OCI-LY7 (cell line): ENCODE results near the gene TRMT61A. TPM values are rescaled to one million over a fixed set of nuclear protein-coding genes. Genes with fewer than 3 reads are reported as not detected.

ENCODE experiments used
- BruUV-seq: library from RNA; stranded (reverse); fragments of 400-500 nt; replicated peaks from 2 replicates; lab custom pipeline; 2021; lab: Mats Ljungman, UMichigan
- CTCF ChIA-PET: fragments of 300-600 bp; sonication (Branson Sonifier 250); formaldehyde crosslinking; loops from one replicate; lab custom pipeline; 2022; ENCODE audit warnings: antibody characterized with exemption; ENCODE audit not compliant: unreplicated experiment; lab: Charles Lee
- POLR2A ChIA-PET: fragments of 300-600 bp; sonication (Branson Sonifier 250); formaldehyde crosslinking; loops from one replicate; lab custom pipeline; 2022; ENCODE audit warnings: antibody characterized with exemption; lab: Charles Lee
- DNase-seq: peaks from one replicate; pipeline ENCODE4 v3.0.0-alpha.2; 2015; ENCODE audit warnings: low spot score
- H2AFZ ChIP-seq: fragments of 200-600 bp; sonication (generic), shearing (Covaris generic); 2 replicates; pipeline ENCODE4 v1.6.1; 2014; ENCODE audit warnings: mild to moderate bottlenecking, antibody characterized with exemption, low read length, moderate library complexity
- H3K27ac ChIP-seq: fragments of 200-600 bp; sonication (generic); 2 replicates; pipeline ENCODE4 v1.5.1; 2014; ENCODE audit warnings: mixed run types, low read depth, mild to moderate bottlenecking, moderate library complexity, low read length, inconsistent platforms; ENCODE audit not compliant: poor library complexity, severe bottlenecking
- H3K36me3 ChIP-seq: fragments of 200-600 bp; sonication (generic); 2 replicates; pipeline ENCODE4 v1.6.1; 2014; ENCODE audit warnings: mild to moderate bottlenecking, antibody characterized with exemption, low read length, moderate library complexity, mixed read lengths; ENCODE audit not compliant: insufficient read depth
- H3K4me1 ChIP-seq: fragments of 200-600 bp; sonication (generic); 2 replicates; pipeline ENCODE4 v1.5.1; 2014; ENCODE audit warnings: mild to moderate bottlenecking, low read length; ENCODE audit not compliant: insufficient read depth, poor library complexity, severe bottlenecking
- H3K4me2 ChIP-seq: fragments of 200-600 bp; sonication (generic); 2 replicates; pipeline ENCODE4 v1.6.1; 2014; ENCODE audit warnings: mild to moderate bottlenecking, low read length
- H3K4me3 ChIP-seq: fragments of 200-600 bp; sonication (generic); 2 replicates; pipeline ENCODE4 v1.5.1; 2014; ENCODE audit warnings: mild to moderate bottlenecking, low read depth, low read length; ENCODE audit not compliant: poor library complexity, severe bottlenecking
- H3K79me2 ChIP-seq: fragments of 200-600 bp; sonication (generic); 2 replicates; pipeline ENCODE4 v1.6.1; 2016; ENCODE audit warnings: low read depth, mild to moderate bottlenecking, low read length, moderate library complexity, mixed read lengths; ENCODE audit not compliant: insufficient read depth
- H3K9me2 ChIP-seq: fragments of 200-600 bp; sonication (generic); 2 replicates; pipeline ENCODE4 v1.6.1; 2016; ENCODE audit warnings: mild to moderate bottlenecking, low read length, mixed read lengths; ENCODE audit not compliant: insufficient read depth
- H3K9me3 ChIP-seq: fragments of 200-600 bp; sonication (generic); 2 replicates; pipeline ENCODE4 v1.6.1; 2014; ENCODE audit warnings: mild to moderate bottlenecking, mixed run types, low read length, mixed read lengths
- H4K20me1 ChIP-seq: fragments of 200-600 bp; sonication (generic); 2 replicates; pipeline ENCODE4 v1.6.1; 2014; ENCODE audit warnings: mild to moderate bottlenecking, antibody characterized with exemption, low read length, moderate library complexity, mixed read lengths; ENCODE audit not compliant: insufficient read depth
- CTCF ChIP-seq: fragments of 200-600 bp; sonication (generic); conservative IDR thresholded peaks from 2 replicates; pipeline ENCODE4 v1.5.1; 2014; ENCODE audit warnings: mild to moderate bottlenecking, antibody characterized with exemption, low read length, moderate library complexity, mixed read lengths
- EZH2phosphoT487 ChIP-seq: fragments of 200-600 bp; sonication (generic); IDR thresholded peaks from 2 replicates; pipeline ENCODE4 v1.6.1; 2018; ENCODE audit warnings: low read depth, borderline replicate concordance, mild to moderate bottlenecking, mixed run types, antibody characterized with exemption, low read length, moderate library complexity, mixed read lengths
- intact Hi-C: fragments of 100-400 bp; cut with micrococcal nuclease; formaldehyde crosslinking; loops from one replicate; pipeline ENCODE4 v1.10.0; 2022; ENCODE audit not compliant: unreplicated experiment
- total RNA-seq, 2 experiments: library from RNA; depleted of rRNA in 1 of 2; stranded (reverse); fragments of >200 nt in 1 of 2; shearing (Covaris generic) in 1 of 2; gene quantifications; 2 replicates each; pipeline ENCODE4 v1.2.3, GENCODE V29; 2014 to 2022

The TRMT61A gene
- total RNA-seq, 2 experiments from 2014 or later: 13.1 to 17.1 TPM

DNA sequence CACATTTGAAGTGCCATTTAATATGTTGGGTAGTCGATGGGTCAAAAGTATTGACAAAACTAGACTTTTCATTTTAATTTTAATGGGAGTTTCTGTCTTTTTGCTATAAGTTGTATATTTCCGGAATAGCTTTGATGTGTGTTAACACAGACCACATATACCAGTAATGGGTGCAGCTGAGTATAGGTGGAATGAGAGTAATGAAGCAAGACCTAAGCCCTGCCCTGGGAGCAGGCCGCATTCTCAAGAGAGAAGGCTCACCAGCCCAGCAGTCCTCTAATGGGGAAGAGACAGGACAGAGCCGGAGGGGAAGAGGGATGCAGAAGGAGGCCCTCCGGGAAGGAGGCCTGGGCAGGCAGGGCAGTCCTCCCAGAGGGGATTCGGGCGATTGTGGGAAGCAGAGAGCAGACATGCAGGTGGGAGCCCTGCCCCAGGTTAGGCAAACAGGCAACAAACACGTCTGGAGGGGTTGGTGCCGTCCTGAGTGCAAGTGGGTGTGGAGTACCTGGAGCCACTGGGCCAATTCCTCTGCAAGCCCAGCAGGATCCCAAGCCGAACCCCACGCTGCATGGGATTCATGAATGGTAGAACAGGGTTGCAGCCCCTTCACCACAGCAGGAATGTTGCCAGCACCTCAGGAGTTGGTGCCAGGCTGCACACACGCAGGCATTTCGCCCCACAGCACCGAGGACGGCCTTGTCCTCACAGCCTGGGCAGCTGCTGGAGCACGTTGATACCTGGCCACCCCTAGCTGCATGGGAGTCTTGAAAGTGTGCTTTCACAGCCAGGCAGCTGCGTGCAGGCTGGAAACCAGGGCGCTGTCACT, 14.2 kb upstream of the TRMT61A start:
- intact Hi-C loops: loop anchor here (2.0 to 5.0 kb wide), 2 partner anchors 24 to 47 kb away; partner anchors contain the start of genes BAG5 and COA8
- Histone ChIP-seq H3K4me1 (peaks cover 4% of the 10 kb centered on the region), H3K79me2 (no peaks in the 10 kb centered on the region), H3K36me3 (peaks cover 4% of the 10 kb centered on the region; the same call in 1 of the 2 replicates), H3K27ac (no peak overlapping the region), H4K20me1 (no peaks in the 10 kb centered on the region; the same call in 1 of the 2 replicates), H2AFZ (no peak overlapping the region), H3K4me2 (no peak overlapping the region), H3K9me3 (no peaks in the 10 kb centered on the region), H3K4me3 (no peak overlapping the region), H3K9me2 (no peaks in the 10 kb centered on the region)
- POLR2A ChIA-PET: no interaction called here
- BruUV-seq: no TSS peak
- TF ChIP-seq EZH2phosphoT487 (no peak), CTCF (no peak)
- DNase-seq: no peak
- CTCF ChIA-PET: no interaction called here

DNA sequence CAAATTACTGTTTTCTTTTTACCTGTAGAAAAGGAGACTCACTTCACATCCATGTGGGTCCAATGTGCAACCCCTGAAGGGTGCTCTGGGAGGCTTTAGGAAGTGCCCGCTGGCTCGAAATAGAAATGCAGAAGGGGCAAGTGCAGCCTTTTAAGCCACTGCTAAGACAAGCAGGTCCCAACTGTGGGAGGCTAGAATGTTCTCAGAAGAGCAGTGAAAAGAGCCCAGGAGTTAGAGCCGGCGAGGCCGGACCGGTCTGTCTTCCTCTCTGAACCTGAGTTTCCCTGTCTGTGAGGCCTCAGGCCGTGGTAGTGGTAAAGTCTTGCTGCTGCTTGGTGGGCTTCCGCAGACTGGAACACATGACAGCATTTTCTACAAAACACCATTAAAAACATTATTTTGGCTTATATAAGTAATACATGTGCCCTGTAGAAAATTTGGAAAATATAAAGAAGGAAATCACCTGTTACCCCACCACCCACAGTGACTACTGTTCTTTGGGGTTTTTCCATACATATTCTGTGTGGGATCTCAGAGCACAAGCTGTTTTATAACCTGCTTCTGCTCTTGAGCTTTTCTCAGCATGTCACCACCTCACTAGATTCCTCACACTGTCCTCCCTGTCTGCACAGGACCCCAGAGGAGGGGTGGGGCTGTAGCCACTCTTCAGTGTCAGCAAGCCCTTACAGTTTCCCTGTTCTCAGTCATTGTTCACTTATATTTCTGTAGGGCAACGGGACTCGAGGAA, 12.4 kb upstream of the TRMT61A start:
- DNase-seq: no peak
- peaks cover 4% of the 10 kb centered on the region; the same call in 1 of the 2 replicates for H3K36me3 ChIP-seq
- H4K20me1 ChIP-seq: no peaks in the 10 kb centered on the region; the same call in 1 of the 2 replicates
- no peak overlapping the region for H3K4me3 ChIP-seq
- ChIA-PET POLR2A (no interaction called here), CTCF (no interaction called here)
- TF ChIP-seq EZH2phosphoT487: no peak
- no peak for TF ChIP-seq CTCF
- H3K4me2 ChIP-seq: no peak overlapping the region
- no peaks in the 10 kb centered on the region for H3K79me2 ChIP-seq
- H3K4me1 ChIP-seq: peaks cover 17% of the 10 kb centered on the region
- no TSS peak for BruUV-seq
- H3K27ac ChIP-seq: no peak overlapping the region
- H3K9me2 ChIP-seq: no peaks in the 10 kb centered on the region
- intact Hi-C loops: loop anchor here (5.0 kb wide), 1 partner anchor 46 kb away; the partner anchor contains the start of genes BAG5 and COA8
- H3K9me3 ChIP-seq: no peaks in the 10 kb centered on the region
- no peak overlapping the region for H2AFZ ChIP-seq
